ENCODE results near the gene DNAH6.

DNAH6 gene

GRCh38 chr2:84778911-84779690, 262.8 kb downstream of the DNAH6 start:
- DNase-seq (ENCODE audit: low read depth, low spot score): no peak
- H3K4me3 ChIP-seq (ENCODE audit: low read depth, low read length): no peak overlapping the region
- ChIA-PET POLR2A (no interaction called here), CTCF (no interaction called here)
- TF ChIP-seq CTCF (IDR thresholded peaks at IDR 0.05; ENCODE audit: insufficient read depth, low read length, missing control alignments): no peak

- no peak overlapping the region for H3K4me3 ChIP-seq (ENCODE audit: low read depth, low read length)
- ChIA-PET CTCF (no interaction called here), POLR2A (no interaction called here)
- TF ChIP-seq CTCF (IDR thresholded peaks at IDR 0.05; ENCODE audit: insufficient read depth, low read length, missing control alignments): no peak
- no peak for DNase-seq (ENCODE audit: low read depth, low spot score)
These were observed 263.5 kb downstream of the DNAH6 start for GRCh38 chr2:84779781-84780180.

GRCh38 chr2:84781942-84782716, 265.8 kb downstream of the DNAH6 start:
- ChIA-PET CTCF (no interaction called here), POLR2A (no interaction called here)
- no peak for TF ChIP-seq CTCF (IDR thresholded peaks at IDR 0.05; ENCODE audit: insufficient read depth, low read length, missing control alignments)
- DNase-seq (ENCODE audit: low read depth, low spot score): no peak
- no peak overlapping the region for H3K4me3 ChIP-seq (ENCODE audit: low read depth, low read length)

- POLR2A ChIA-PET: no interaction called here
- TF ChIP-seq CTCF (IDR thresholded peaks at IDR 0.05; ENCODE audit: insufficient read depth, low read length, missing control alignments): no peak
- CTCF ChIA-PET: no interaction called here
- no peak for DNase-seq (ENCODE audit: low read depth, low spot score)
- no peak overlapping the region for H3K4me3 ChIP-seq (ENCODE audit: low read depth, low read length)
These were observed 266.6 kb downstream of the DNAH6 start for GRCh38 chr2:84782717-84783442.

- H3K4me3 ChIP-seq (ENCODE audit: low read depth, low read length): no peak overlapping the region
- no peak for DNase-seq (ENCODE audit: low read depth, low spot score)
- CTCF ChIA-PET: no interaction called here
- POLR2A ChIA-PET: no interaction called here
- TF ChIP-seq CTCF (IDR thresholded peaks at IDR 0.05; ENCODE audit: insufficient read depth, low read length, missing control alignments): no peak
These were observed 269.7 kb downstream of the DNAH6 start for GRCh38 chr2:84785950-84786349.

- no peak for TF ChIP-seq CTCF (IDR thresholded peaks at IDR 0.05; ENCODE audit: insufficient read depth, low read length, missing control alignments)
- no peak overlapping the region for H3K4me3 ChIP-seq (ENCODE audit: low read depth, low read length)
- ChIA-PET CTCF (no interaction called here), POLR2A (no interaction called here)
- DNase-seq (ENCODE audit: low read depth, low spot score): no peak
These were observed 270.3 kb downstream of the DNAH6 start for GRCh38 chr2:84786601-84787000.

Measured in AG04449 (cell line).